IPS-15b (cell line): ENCODE results near the gene INHBC.

ENCODE experiments used
- H3K27me3 ChIP-seq: one replicate; pipeline ENCODE4 v1.6.1; 2013; ENCODE audit warnings: low read length; ENCODE audit not compliant: control insufficient read depth, insufficient read depth
- H3K36me3 ChIP-seq: one replicate; pipeline ENCODE4 v1.6.1; 2013; ENCODE audit warnings: low read length; ENCODE audit not compliant: control insufficient read depth, insufficient read depth
- H3K4me1 ChIP-seq: one replicate; pipeline ENCODE4 v1.6.1; 2013; ENCODE audit warnings: mild to moderate bottlenecking, low read length; ENCODE audit not compliant: control insufficient read depth, insufficient read depth
- H3K4me3 ChIP-seq: one replicate; pipeline ENCODE4 v1.5.1; 2013; ENCODE audit warnings: low read depth, low read length
- H3K9ac ChIP-seq: one replicate; pipeline ENCODE4 v1.6.1; 2013; ENCODE audit warnings: low read depth, mild to moderate bottlenecking, low read length
- H3K9me3 ChIP-seq: one replicate; pipeline ENCODE4 v1.6.1; 2013; ENCODE audit warnings: mild to moderate bottlenecking, low read length; ENCODE audit not compliant: control insufficient read depth, insufficient read depth

INHBC gene

GRCh38 chr12:57446292-57446960 is 11.8 kb downstream of the INHBC start:
- H3K9ac ChIP-seq, result no peak overlapping the region
- no peaks in the 10 kb centered on the region for H3K4me1 ChIP-seq
- H3K36me3 ChIP-seq, result no peaks in the 10 kb centered on the region
- H3K27me3 ChIP-seq, result no peaks in the 10 kb centered on the region
- H3K9me3 ChIP-seq, result no peaks in the 10 kb centered on the region
- no peak overlapping the region for H3K4me3 ChIP-seq

GRCh38 chr12:57448669-57449068 is 14.1 kb downstream of the INHBC start:
- H3K9me3 ChIP-seq, result no peaks in the 10 kb centered on the region
- H3K4me3 ChIP-seq, result no peak overlapping the region
- no peaks in the 10 kb centered on the region for H3K27me3 ChIP-seq
- H3K9ac ChIP-seq, result no peak overlapping the region
- H3K36me3 ChIP-seq, result no peaks in the 10 kb centered on the region
- H3K4me1 ChIP-seq, result peaks cover 7% of the 10 kb centered on the region

GRCh38 chr12:57449375-57449774 is 14.8 kb downstream of the INHBC start:
- Histone ChIP-seq H3K36me3 (no peaks in the 10 kb centered on the region), H3K9me3 (no peaks in the 10 kb centered on the region), H3K4me3 (no peak overlapping the region), H3K4me1 (peaks cover 7% of the 10 kb centered on the region), H3K27me3 (no peaks in the 10 kb centered on the region), H3K9ac (no peak overlapping the region)

GRCh38 chr12:57450057-57450456 is 15.5 kb downstream of the INHBC start:
- Histone ChIP-seq H3K4me1 (peaks cover 11% of the 10 kb centered on the region), H3K9me3 (no peaks in the 10 kb centered on the region), H3K36me3 (no peaks in the 10 kb centered on the region), H3K27me3 (no peaks in the 10 kb centered on the region), H3K9ac (no peak overlapping the region), H3K4me3 (no peak overlapping the region)

DNA sequence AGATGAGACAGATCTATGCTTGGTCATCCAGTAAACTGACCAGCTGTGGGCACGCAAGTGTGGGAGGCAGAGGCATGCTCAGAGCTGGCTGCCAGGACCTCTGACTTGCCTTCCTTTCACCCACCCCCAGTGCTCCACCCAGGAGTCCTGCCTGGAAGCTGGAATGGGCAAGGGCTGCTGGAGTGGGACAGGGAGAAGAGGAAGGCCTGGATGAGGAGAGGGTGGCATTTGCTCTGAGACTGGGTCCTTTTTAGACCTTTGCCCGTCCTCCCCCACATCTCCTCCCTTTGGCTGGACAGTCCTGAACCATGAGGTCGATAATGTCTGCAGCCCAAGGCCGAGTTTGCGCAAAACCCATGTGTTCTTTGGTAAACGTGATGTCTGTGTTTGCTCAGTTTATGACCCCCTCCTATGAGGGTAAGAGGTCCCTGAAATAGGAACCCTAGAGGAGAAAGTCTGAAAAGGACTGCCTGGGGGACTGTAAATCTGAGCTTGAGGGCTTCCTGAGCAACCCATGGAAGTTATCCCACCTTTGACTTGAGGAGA is 16.7 kb downstream of the INHBC start:
- Histone ChIP-seq H3K4me1 (peaks cover 15% of the 10 kb centered on the region), H3K27me3 (no peaks in the 10 kb centered on the region), H3K9ac (no peak overlapping the region), H3K36me3 (no peaks in the 10 kb centered on the region), H3K4me3 (no peak overlapping the region), H3K9me3 (no peaks in the 10 kb centered on the region)

GRCh38 chr12:57452181-57452936 is 17.8 kb downstream of the INHBC start:
- Histone ChIP-seq H3K36me3 (no peaks in the 10 kb centered on the region), H3K27me3 (no peaks in the 10 kb centered on the region), H3K9me3 (no peaks in the 10 kb centered on the region), H3K9ac (no peak overlapping the region), H3K4me1 (peaks cover 15% of the 10 kb centered on the region), H3K4me3 (peak overlapping the region; percentile 18)

GRCh38 chr12:57452937-57453509 is 18.4 kb downstream of the INHBC start:
- Histone ChIP-seq H3K4me1 (peaks cover 15% of the 10 kb centered on the region), H3K4me3 (peak overlapping the region; percentile 18), H3K9me3 (no peaks in the 10 kb centered on the region), H3K9ac (no peak overlapping the region), H3K36me3 (no peaks in the 10 kb centered on the region), H3K27me3 (no peaks in the 10 kb centered on the region)

GRCh38 chr12:57454213-57454565 is 19.6 kb downstream of the INHBC start:
- H3K4me3 ChIP-seq, result no peak overlapping the region

GRCh38 chr12:57454566-57455373 is 20.2 kb downstream of the INHBC start, which contains the start of gene INHBE:
Gene INHBE, plus strand, starts transcription at chr12:57455307. Its CDS starts 230 bp downstream, at chr12:57455537.
- Histone ChIP-seq H3K36me3 (no peaks in the 10 kb centered on the region), H3K9ac (peak within 1 kb of the TSS; percentile 89), H3K4me3 (peak within 1 kb of the TSS; percentile 56), H3K27me3 (no peaks in the 10 kb centered on the region), H3K9me3 (no peaks in the 10 kb centered on the region), H3K4me1 (peaks cover 22% of the 10 kb centered on the region)

More at GRCh38 chr12:57454213-57454565, 19.6 kb downstream of the INHBC start:
- no peaks in the 10 kb centered on the region for H3K27me3 ChIP-seq
- no peaks in the 10 kb centered on the region for H3K36me3 ChIP-seq
- H3K9me3 ChIP-seq, result no peaks in the 10 kb centered on the region
- no peak overlapping the region for H3K9ac ChIP-seq
- peaks cover 22% of the 10 kb centered on the region for H3K4me1 ChIP-seq

DNA sequence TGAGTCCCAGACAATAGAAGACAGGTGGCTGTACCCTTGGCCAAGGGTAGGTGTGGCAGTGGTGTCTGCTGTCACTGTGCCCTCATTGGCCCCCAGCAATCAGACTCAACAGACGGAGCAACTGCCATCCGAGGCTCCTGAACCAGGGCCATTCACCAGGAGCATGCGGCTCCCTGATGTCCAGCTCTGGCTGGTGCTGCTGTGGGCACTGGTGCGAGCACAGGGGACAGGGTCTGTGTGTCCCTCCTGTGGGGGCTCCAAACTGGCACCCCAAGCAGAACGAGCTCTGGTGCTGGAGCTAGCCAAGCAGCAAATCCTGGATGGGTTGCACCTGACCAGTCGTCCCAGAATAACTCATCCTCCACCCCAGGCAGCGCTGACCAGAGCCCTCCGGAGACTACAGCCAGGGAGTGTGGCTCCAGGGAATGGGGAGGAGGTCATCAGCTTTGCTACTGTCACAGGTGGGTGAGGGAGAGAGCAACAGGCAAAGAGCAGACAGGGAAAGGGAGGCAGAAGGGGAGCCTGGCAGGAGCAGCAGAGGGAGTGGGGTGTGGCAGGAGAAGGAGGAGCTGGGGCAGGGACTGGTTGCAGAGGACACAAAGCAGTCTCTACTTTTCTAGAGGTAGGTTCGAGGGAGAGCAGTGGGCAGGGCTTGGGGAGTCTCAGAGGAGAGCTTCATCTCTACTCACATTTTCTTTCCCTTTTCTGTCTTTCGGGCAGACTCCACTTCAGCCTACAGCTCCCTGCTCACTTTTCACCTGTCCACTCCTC is 21.0 kb downstream of the INHBC start:
- Histone ChIP-seq H3K9ac (no peak overlapping the region), H3K36me3 (no peaks in the 10 kb centered on the region), H3K27me3 (no peaks in the 10 kb centered on the region), H3K9me3 (no peaks in the 10 kb centered on the region), H3K4me1 (peaks cover 22% of the 10 kb centered on the region), H3K4me3 (peak overlapping the region; percentile 56)
